DND-41 (cell line): ENCODE data around the gene MRPL4.

Source experiments
- ATAC-seq: fragments of 200-7000 bp; cut with Tn5 transposase; 3 replicates; pipeline ENCODE4 v1.9.1; 2021; ENCODE audit warnings: low read depth; ENCODE audit not compliant: insufficient read depth
- DNase-seq: peaks from one replicate; pipeline ENCODE4 v3.0.0-alpha.2; 2020
- H2AFZ ChIP-seq: 2 replicates; pipeline ENCODE4 v1.6.0; 2012; ENCODE audit warnings: low read depth, low read length
- H3K27ac ChIP-seq: 2 replicates; pipeline ENCODE4 v1.5.1; 2012; ENCODE audit warnings: low read length, inconsistent platforms
- H3K27me3 ChIP-seq: fragments of 200-600 bp; sonication (generic); 2 replicates; pipeline ENCODE4 v1.6.0; 2012; ENCODE audit warnings: low read length, mild to moderate bottlenecking, inconsistent platforms; ENCODE audit not compliant: insufficient read depth, poor library complexity
- H3K36me3 ChIP-seq: 2 replicates; pipeline ENCODE4 v1.5.1; 2012; ENCODE audit warnings: low read length, inconsistent platforms; ENCODE audit not compliant: insufficient read depth
- H3K4me1 ChIP-seq: 2 replicates; pipeline ENCODE4 v1.5.1; 2012; ENCODE audit warnings: mild to moderate bottlenecking, low read length; ENCODE audit not compliant: insufficient read depth
- H3K4me2 ChIP-seq: 2 replicates; pipeline ENCODE4 v1.6.0; 2012; ENCODE audit warnings: mild to moderate bottlenecking, moderate library complexity, low read length, inconsistent platforms; ENCODE audit not compliant: insufficient read depth
- H3K4me3 ChIP-seq, 2 experiments: fragments of 200-600 bp in 1 of 2; shearing (Covaris generic) in 1 of 2; 2 replicates each; pipeline ENCODE4 v1.5.1; 2012 to 2016; ENCODE audit warnings: inconsistent platforms in 2 of 2, low read length in 2 of 2, mild to moderate bottlenecking in 2 of 2, low read depth in 1 of 2, moderate library complexity in 1 of 2
- H3K79me2 ChIP-seq: 2 replicates; pipeline ENCODE4 v1.6.0; 2012; ENCODE audit warnings: low read length, inconsistent platforms; ENCODE audit not compliant: insufficient read depth
- H3K9ac ChIP-seq: 2 replicates; pipeline ENCODE4 v1.6.0; 2012; ENCODE audit warnings: low read depth, mild to moderate bottlenecking, inconsistent platforms, low read length, moderate library complexity
- H3K9me3 ChIP-seq: 2 replicates; pipeline ENCODE4 v1.5.1; 2012; ENCODE audit warnings: low read length, moderate library complexity, mild to moderate bottlenecking, inconsistent platforms; ENCODE audit not compliant: insufficient read depth, severe bottlenecking
- H4K20me1 ChIP-seq: 2 replicates; pipeline ENCODE4 v1.6.0; 2012; ENCODE audit warnings: low read length; ENCODE audit not compliant: insufficient read depth
- CTCF ChIP-seq: IDR thresholded peaks from 2 replicates; pipeline ENCODE4 v1.5.1; 2012; ENCODE audit warnings: borderline replicate concordance, low read length, moderate library complexity, mild to moderate bottlenecking; ENCODE audit not compliant: poor library complexity, severe bottlenecking; ENCODE audit errors: extremely low read depth
- EZH2 ChIP-seq: IDR thresholded peaks from 3 replicates; pipeline ENCODE4 v1.6.1; 2012; ENCODE audit warnings: borderline replicate concordance, low read depth, mild to moderate bottlenecking, moderate library complexity, low read length, inconsistent platforms; ENCODE audit not compliant: severe bottlenecking

MRPL4 gene

DNA sequence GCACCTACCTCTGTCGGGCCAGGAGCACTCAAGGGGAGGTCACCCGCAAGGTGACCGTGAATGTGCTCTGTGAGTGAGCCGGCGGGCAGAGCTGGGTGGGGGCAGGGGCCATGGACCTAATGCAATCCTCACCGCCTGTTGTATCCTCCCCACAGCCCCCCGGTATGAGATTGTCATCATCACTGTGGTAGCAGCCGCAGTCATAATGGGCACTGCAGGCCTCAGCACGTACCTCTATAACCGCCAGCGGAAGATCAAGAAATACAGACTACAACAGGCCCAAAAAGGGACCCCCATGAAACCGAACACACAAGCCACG lies 32.9 kb downstream of the MRPL4 start:
- no peak overlapping the region for H3K9ac ChIP-seq
- peaks cover 23% of the 10 kb centered on the region for H3K4me1 ChIP-seq
- H3K79me2 ChIP-seq = no peaks in the 10 kb centered on the region
- H3K4me2 ChIP-seq = no peak overlapping the region
- H3K9me3 ChIP-seq = no peaks in the 10 kb centered on the region
- peaks cover 17% of the 10 kb centered on the region for H3K36me3 ChIP-seq
- H3K27ac ChIP-seq = no peak overlapping the region
- no peak overlapping the region for H3K4me3 ChIP-seq
- no peaks in the 10 kb centered on the region for H4K20me1 ChIP-seq
- no peak for DNase-seq
- TF ChIP-seq EZH2 = no peak
- TF ChIP-seq CTCF = no peak
- no peak overlapping the region for H2AFZ ChIP-seq
- H3K27me3 ChIP-seq = no peaks in the 10 kb centered on the region
- no peak for ATAC-seq

DNA sequence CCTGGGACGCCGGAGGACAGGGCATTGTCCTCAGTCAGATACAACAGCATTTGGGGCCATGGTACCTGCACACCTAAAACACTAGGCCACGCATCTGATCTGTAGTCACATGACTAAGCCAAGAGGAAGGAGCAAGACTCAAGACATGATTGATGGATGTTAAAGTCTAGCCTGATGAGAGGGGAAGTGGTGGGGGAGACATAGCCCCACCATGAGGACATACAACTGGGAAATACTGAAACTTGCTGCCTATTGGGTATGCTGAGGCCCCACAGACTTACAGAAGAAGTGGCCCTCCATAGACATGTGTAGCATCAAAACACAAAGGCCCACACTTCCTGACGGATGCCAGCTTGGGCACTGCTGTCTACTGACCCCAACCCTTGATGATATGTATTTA lies 33.4 kb downstream of the MRPL4 start:
- peaks cover 23% of the 10 kb centered on the region for H3K4me1 ChIP-seq
- no peaks in the 10 kb centered on the region for H3K27me3 ChIP-seq
- no peaks in the 10 kb centered on the region for H3K79me2 ChIP-seq
- no peak overlapping the region for H3K9ac ChIP-seq
- no peak for DNase-seq
- H3K4me2 ChIP-seq = no peak overlapping the region
- no peak overlapping the region for H3K4me3 ChIP-seq
- H3K36me3 ChIP-seq = peaks cover 17% of the 10 kb centered on the region
- H3K27ac ChIP-seq = no peak overlapping the region
- ATAC-seq = no peak
- H2AFZ ChIP-seq = no peak overlapping the region
- no peak for TF ChIP-seq CTCF
- TF ChIP-seq EZH2 = no peak
- no peaks in the 10 kb centered on the region for H3K9me3 ChIP-seq
- H4K20me1 ChIP-seq = no peaks in the 10 kb centered on the region

DNA sequence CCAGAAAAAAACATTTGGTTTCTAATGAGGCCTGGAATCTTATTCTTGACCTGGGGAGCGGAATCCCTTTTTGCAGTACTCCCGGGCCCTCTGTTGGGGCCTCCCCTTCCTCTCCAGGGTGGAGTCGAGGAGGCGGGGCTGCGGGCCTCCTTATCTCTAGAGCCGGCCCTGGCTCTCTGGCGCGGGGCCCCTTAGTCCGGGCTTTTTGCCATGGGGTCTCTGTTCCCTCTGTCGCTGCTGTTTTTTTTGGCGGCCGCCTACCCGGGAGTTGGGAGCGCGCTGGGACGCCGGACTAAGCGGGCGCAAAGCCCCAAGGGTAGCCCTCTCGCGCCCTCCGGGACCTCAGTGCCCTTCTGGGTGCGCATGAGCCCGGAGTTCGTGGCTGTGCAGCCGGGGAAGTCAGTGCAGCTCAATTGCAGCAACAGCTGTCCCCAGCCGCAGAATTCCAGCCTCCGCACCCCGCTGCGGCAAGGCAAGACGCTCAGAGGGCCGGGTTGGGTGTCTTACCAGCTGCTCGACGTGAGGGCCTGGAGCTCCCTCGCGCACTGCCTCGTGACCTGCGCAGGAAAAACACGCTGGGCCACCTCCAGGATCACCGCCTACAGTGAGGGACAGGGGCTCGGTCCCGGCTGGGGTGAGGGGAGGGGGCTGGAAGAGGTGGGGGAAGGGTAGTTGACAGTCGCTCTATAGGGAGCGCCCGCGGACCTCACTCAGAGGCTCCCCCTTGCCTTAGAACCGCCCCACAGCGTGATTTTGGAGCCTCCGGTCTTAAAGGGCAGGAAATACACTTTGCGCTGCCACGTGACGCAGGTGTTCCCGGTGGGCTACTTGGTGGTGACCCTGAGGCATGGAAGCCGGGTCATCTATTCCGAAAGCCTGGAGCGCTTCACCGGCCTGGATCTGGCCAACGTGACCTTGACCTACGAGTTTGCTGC lies 35.1 kb downstream of the MRPL4 start, which contains the start of gene ICAM4:
Gene ICAM4 (plus strand): TSS at position 153 of the 935 bp plus-strand sequence. CDS start 58 bp downstream, at position 211.
- Histone ChIP-seq H3K27ac (peak within 1 kb of the TSS; percentile 68), H3K36me3 (peaks cover 17% of the 10 kb centered on the region), H3K4me3 (peak within 1 kb of the TSS; percentile 8 to 52; a peak in 3 of 4 replicates), H3K9me3 (no peaks in the 10 kb centered on the region), H4K20me1 (no peaks in the 10 kb centered on the region), H2AFZ (peak within 1 kb of the TSS; percentile 71), H3K27me3 (no peaks in the 10 kb centered on the region), H3K9ac (peak within 1 kb of the TSS; percentile 51), H3K79me2 (no peaks in the 10 kb centered on the region), H3K4me2 (peak within 1 kb of the TSS; percentile 70), H3K4me1 (peaks cover 23% of the 10 kb centered on the region)
- ATAC-seq = peak; percentile 91
- peak; percentile 67 for DNase-seq
- TF ChIP-seq CTCF (no peak), EZH2 (no peak)
